GM12878 (cell line): ENCODE results near the gene PTH. TPM values are rescaled to one million over a fixed set of nuclear protein-coding genes. Genes with fewer than 3 reads are reported as not detected.
A peak's percentile ranks its signal among the peaks of the same experiment; 100 is the strongest.

Source experiments
- DPF2 ChIP-seq: fragments of 450-650 bp; IDR thresholded peaks from 2 replicates; pipeline ENCODE4 v1.6.1; 2017; ENCODE audit warnings: mild to moderate bottlenecking
- ETV6 ChIP-seq, 2 experiments: fragments of 450-650 bp in 1 of 2; IDR thresholded peaks in 1 of 2; conservative IDR thresholded peaks in 1 of 2; 2 replicates each; pipeline ENCODE4 v1.6.1; 2014; ENCODE audit warnings: antibody characterized with exemption in 1 of 2, borderline replicate concordance in 1 of 2, low read depth in 1 of 2, mild to moderate bottlenecking in 1 of 2, moderate library complexity in 1 of 2
- GATAD2B ChIP-seq: fragments of 450-650 bp; conservative IDR thresholded peaks from 2 replicates; pipeline ENCODE4 v1.6.1; 2017; ENCODE audit warnings: low read depth, mild to moderate bottlenecking, moderate library complexity
- HCFC1 ChIP-seq: fragments of 150-350 bp; IDR thresholded peaks from 2 replicates; pipeline ENCODE4 v1.6.1; 2014; ENCODE audit warnings: low read length
- IKZF2 ChIP-seq, 2 experiments: fragments of 450-650 bp; IDR thresholded peaks; 2 replicates each; pipeline ENCODE4 v1.6.1; 2017; ENCODE audit warnings: mild to moderate bottlenecking in 2 of 2, moderate library complexity in 2 of 2
- NFIC ChIP-seq: IDR thresholded peaks from 2 replicates; pipeline ENCODE4 v1.6.1; 2012; ENCODE audit warnings: low read depth, mild to moderate bottlenecking, inconsistent platforms, low read length, moderate library complexity
- RFX5 ChIP-seq: IDR thresholded peaks from 2 replicates; pipeline ENCODE4 v1.6.1; 2011; ENCODE audit warnings: low read depth, low read length, improper control_type of control experiment
- SPI1 ChIP-seq: IDR thresholded peaks from 2 replicates; pipeline ENCODE4 v1.6.1; 2011; ENCODE audit warnings: low read depth, mild to moderate bottlenecking, low read length, moderate library complexity, borderline replicate concordance; ENCODE audit not compliant: insufficient read depth
- STAT3 ChIP-seq: IDR thresholded peaks from 2 replicates; pipeline ENCODE4 v1.6.1; 2011; ENCODE audit warnings: low read depth, low read length, improper control_type of control experiment
- YBX1 ChIP-seq: fragments of 450-650 bp; IDR thresholded peaks from 2 replicates; pipeline ENCODE4 v1.6.1; 2016; ENCODE audit warnings: antibody characterized with exemption
- ZNF24 ChIP-seq: fragments of 450-650 bp; IDR thresholded peaks from 2 replicates; pipeline ENCODE4 v1.6.1; 2017; ENCODE audit warnings: antibody characterized with exemption, mild to moderate bottlenecking
- ZNF687 ChIP-seq: fragments of 450-650 bp; IDR thresholded peaks from 2 replicates; pipeline ENCODE4 v1.6.1; 2017; ENCODE audit warnings: mild to moderate bottlenecking, moderate library complexity
- polyA plus RNA-seq, 11 experiments: library from polyadenylated mRNA; depleted of rRNA in 4 of 11; unstranded in 6 of 11; stranded (reverse) in 5 of 11; fragments of >200 nt; fragmentation: Nextera tagmentation in 4 of 11; fragmentation: Illumina TruSeq in 1 of 11; extraction: Ambion mirVana in 4 of 11; extraction: Trizol in 1 of 11; gene quantifications; 1 replicate in 1 of 11; 2 replicates in 10 of 11; pipeline versions ENCODE4 v1.2.1 to v1.2.3, GENCODE V29; 2011 to 2016; ENCODE audit warnings: inconsistent platforms in 2 of 11, missing spikeins in 2 of 11, low read depth in 1 of 11
- total RNA-seq, 4 experiments: library from RNA; depleted of rRNA in 3 of 4; stranded (reverse); fragments of >200 nt in 3 of 4; fragmentation: Illumina TruSeq in 1 of 4; extraction: Trizol in 1 of 4; gene quantifications; 2 replicates each; pipeline versions ENCODE4 v1.2.1 to v1.2.3, GENCODE V29; 2013 to 2021
- TF ChIP-seq, protein P1 (sequence below): IDR thresholded peaks from 2 replicates; pipeline ENCODE4 v1.6.1; 2012; ENCODE audit warnings: low read depth, low read length, improper control_type of control experiment
- TF ChIP-seq, protein P2 (sequence below): IDR thresholded peaks from 2 replicates; pipeline ENCODE4 v1.6.1; 2012; ENCODE audit warnings: low read depth, low read length, improper control_type of control experiment
- TF ChIP-seq, protein P3 (sequence below): fragments of 450-650 bp; conservative IDR thresholded peaks from 2 replicates; pipeline ENCODE4 v1.6.1; 2017; ENCODE audit warnings: mild to moderate bottlenecking, moderate library complexity

PTH gene
- total and polyA plus RNA-seq, 10 of the 15 experiments (the other 5 are each of a cell fraction or from before 2014, with no cell fraction given) = not detected

DNA sequence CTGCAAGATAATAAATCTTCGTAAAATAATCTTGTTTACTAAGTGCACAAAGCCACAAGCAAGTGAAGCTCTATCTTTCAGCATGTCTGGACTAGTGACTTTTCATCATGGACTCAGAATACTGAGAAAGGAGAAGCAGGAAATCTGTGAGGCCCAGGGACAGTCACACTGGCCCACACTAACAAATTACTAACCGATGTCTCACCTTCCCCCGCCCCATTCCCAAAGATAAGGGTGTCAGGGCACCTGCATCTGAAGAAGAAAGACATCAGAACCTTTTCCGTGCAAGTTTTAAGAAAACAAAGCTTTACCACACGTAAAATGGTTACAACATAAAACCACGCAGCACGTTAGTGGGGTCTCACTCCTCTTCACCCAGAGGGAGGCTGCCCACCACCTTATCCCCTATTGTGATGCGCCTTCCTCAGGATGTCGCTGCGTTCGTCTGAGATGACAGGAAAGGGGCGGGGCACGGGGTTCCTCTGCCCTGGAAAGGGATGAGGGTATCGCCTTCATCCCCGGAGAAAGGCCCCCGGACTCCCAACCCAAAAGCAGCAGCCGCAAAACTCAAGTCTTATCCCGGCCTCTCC lies 33.4 kb downstream of the PTH start (continued):
- TF ChIP-seq ZNF687 = no peak
- no peak for TF ChIP-seq HCFC1
- TF ChIP-seq, protein P1, sequence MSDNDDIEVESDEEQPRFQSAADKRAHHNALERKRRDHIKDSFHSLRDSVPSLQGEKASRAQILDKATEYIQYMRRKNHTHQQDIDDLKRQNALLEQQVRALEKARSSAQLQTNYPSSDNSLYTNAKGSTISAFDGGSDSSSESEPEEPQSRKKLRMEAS = no peak
- TF ChIP-seq, protein P2, sequence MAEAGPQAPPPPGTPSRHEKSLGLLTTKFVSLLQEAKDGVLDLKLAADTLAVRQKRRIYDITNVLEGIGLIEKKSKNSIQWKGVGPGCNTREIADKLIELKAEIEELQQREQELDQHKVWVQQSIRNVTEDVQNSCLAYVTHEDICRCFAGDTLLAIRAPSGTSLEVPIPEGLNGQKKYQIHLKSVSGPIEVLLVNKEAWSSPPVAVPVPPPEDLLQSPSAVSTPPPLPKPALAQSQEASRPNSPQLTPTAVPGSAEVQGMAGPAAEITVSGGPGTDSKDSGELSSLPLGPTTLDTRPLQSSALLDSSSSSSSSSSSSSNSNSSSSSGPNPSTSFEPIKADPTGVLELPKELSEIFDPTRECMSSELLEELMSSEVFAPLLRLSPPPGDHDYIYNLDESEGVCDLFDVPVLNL = no peak
- TF ChIP-seq, protein P3, sequence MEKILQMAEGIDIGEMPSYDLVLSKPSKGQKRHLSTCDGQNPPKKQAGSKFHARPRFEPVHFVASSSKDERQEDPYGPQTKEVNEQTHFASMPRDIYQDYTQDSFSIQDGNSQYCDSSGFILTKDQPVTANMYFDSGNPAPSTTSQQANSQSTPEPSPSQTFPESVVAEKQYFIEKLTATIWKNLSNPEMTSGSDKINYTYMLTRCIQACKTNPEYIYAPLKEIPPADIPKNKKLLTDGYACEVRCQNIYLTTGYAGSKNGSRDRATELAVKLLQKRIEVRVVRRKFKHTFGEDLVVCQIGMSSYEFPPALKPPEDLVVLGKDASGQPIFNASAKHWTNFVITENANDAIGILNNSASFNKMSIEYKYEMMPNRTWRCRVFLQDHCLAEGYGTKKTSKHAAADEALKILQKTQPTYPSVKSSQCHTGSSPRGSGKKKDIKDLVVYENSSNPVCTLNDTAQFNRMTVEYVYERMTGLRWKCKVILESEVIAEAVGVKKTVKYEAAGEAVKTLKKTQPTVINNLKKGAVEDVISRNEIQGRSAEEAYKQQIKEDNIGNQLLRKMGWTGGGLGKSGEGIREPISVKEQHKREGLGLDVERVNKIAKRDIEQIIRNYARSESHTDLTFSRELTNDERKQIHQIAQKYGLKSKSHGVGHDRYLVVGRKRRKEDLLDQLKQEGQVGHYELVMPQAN = 0 out of 2 replicates have a peak, but pooled peaks have one; percentile 62
- peak; percentile 21; the same call in 1 of the 2 replicates for TF ChIP-seq DPF2
- no peak for TF ChIP-seq RFX5
- TF ChIP-seq NFIC = no peak
- no peak for TF ChIP-seq YBX1
- no peak for TF ChIP-seq STAT3
- TF ChIP-seq GATAD2B = no peak; the same call in 1 of the 2 replicates
- peak in 1 of 2 experiments; percentile 51; a peak in 1 of 4 replicates for TF ChIP-seq IKZF2 (IDR thresholded peaks at IDR 0.05)
- TF ChIP-seq ETV6 (conservative IDR thresholded peaks at IDR 0.05 in 1 of 2, IDR thresholded peaks at IDR 0.05 in 1 of 2; ENCODE audit: borderline replicate concordance in 1 of 2, low read depth in 1 of 2) = no peak
- no peak for TF ChIP-seq SPI1
- no peak for TF ChIP-seq ZNF24
